H1 (cell line): ENCODE data around the gene NAA16. TPM values are rescaled to one million over a fixed set of nuclear protein-coding genes. Genes with fewer than 3 reads are reported as not detected.

Experiments used
- CTCF ChIA-PET: fragments of 300-600 bp; sonication (Branson Sonifier 250); formaldehyde crosslinking; loops from one replicate; lab custom pipeline; 2021; ENCODE audit not compliant: partially characterized antibody; lab: Charles Lee
- POLR2A ChIA-PET: fragments of 300-600 bp; sonication (Branson Sonifier 250); formaldehyde crosslinking; loops from one replicate; lab custom pipeline; 2021; ENCODE audit warnings: inconsistent platforms; ENCODE audit not compliant: partially characterized antibody; lab: Charles Lee
- DNase-seq, 2 experiments: peaks; one replicate each; pipeline versions ENCODE4 v3.0.0 to v3.0.0-alpha.2; 2010 to 2022; ENCODE audit warnings: low spot score in 2 of 2, low read depth in 1 of 2, mixed read lengths in 1 of 2
- FAIRE-seq: peaks from 2 replicates; lab custom pipeline; 2011; peaks lifted over from hg19 to GRCh38; lab: Jason Lieb, UNC
- H2AFZ ChIP-seq: 2 replicates; pipeline ENCODE4 v1.8.1; 2012; ENCODE audit warnings: low read length, inconsistent platforms
- H2AK5ac ChIP-seq: 2 replicates; pipeline ENCODE4 v1.6.1; 2013; ENCODE audit warnings: low read depth, low read length
- H2BK120ac ChIP-seq: replicated peaks from 2 replicates; pipeline ENCODE3; 2013; ENCODE audit warnings: low read depth, low read length, inconsistent platforms
- H2BK12ac ChIP-seq: 2 replicates; pipeline ENCODE4 v1.6.1; 2013; ENCODE audit warnings: low read depth, low read length
- H2BK15ac ChIP-seq: 2 replicates; pipeline ENCODE4 v1.6.1; 2013; ENCODE audit warnings: low read length
- H2BK20ac ChIP-seq: 2 replicates; pipeline ENCODE4 v1.6.1; 2013; ENCODE audit warnings: low read length
- H2BK5ac ChIP-seq: 2 replicates; pipeline ENCODE4 v1.6.1; 2013; ENCODE audit warnings: low read depth, low read length
- H3K14ac ChIP-seq: 2 replicates; pipeline ENCODE4 v1.6.1; 2013; ENCODE audit warnings: inconsistent platforms; ENCODE audit not compliant: insufficient read length
- H3K18ac ChIP-seq: 2 replicates; pipeline ENCODE4 v1.6.1; 2013; ENCODE audit warnings: low read length; ENCODE audit errors: extremely low read depth
- H3K23ac ChIP-seq: 2 replicates; pipeline ENCODE4 v1.6.1; 2013; ENCODE audit warnings: inconsistent platforms; ENCODE audit not compliant: insufficient read length
- H3K23me2 ChIP-seq: 2 replicates; pipeline ENCODE4 v1.6.1; 2013; ENCODE audit warnings: low read depth, low read length
- H3K27ac ChIP-seq: 2 replicates; pipeline ENCODE4 v1.6.1; 2011; ENCODE audit warnings: low read depth, low read length, inconsistent platforms
- H3K27me3 ChIP-seq, 4 experiments: replicated peaks in 1 of 4; 1 replicate in 1 of 4; 2 replicates in 3 of 4; pipeline versions ENCODE4 v1.6.1 to v1.8.1; 2011 to 2013; ENCODE audit warnings: low read length in 3 of 4, mild to moderate bottlenecking in 3 of 4, inconsistent platforms in 2 of 4, mixed read lengths in 2 of 4, moderate library complexity in 1 of 4; ENCODE audit not compliant: control insufficient read depth in 3 of 4, insufficient read depth in 3 of 4; ENCODE audit errors: extremely low read depth in 1 of 4
- H3K36me3 ChIP-seq, 4 experiments: 2 replicates each; pipeline versions ENCODE4 v1.6.1 to v1.8.1; 2011 to 2013; ENCODE audit warnings: mild to moderate bottlenecking in 4 of 4, low read length in 3 of 4, moderate library complexity in 2 of 4, control low read depth in 1 of 4, inconsistent platforms in 1 of 4; ENCODE audit not compliant: insufficient read depth in 4 of 4, control insufficient read depth in 2 of 4
- H3K4ac ChIP-seq: replicated peaks from 2 replicates; pipeline ENCODE3; 2013; ENCODE audit warnings: low read length, low read depth, mixed read lengths, inconsistent platforms; ENCODE audit not compliant: insufficient read length
- H3K4me1 ChIP-seq, 4 experiments: replicated peaks in 1 of 4; 1 replicate in 1 of 4; 2 replicates in 3 of 4; pipeline versions ENCODE4 v1.6.1 to v1.8.1; 2011 to 2013; ENCODE audit warnings: low read length in 3 of 4, inconsistent platforms in 2 of 4, mixed read lengths in 1 of 4; ENCODE audit not compliant: insufficient read depth in 4 of 4, control insufficient read depth in 3 of 4
- H3K4me2 ChIP-seq, 2 experiments: 2 replicates each; pipeline versions ENCODE4 v1.6.1 to v1.8.1; 2011 to 2013; ENCODE audit warnings: low read depth in 2 of 2, low read length in 2 of 2, control low read depth in 1 of 2, inconsistent platforms in 1 of 2, mild to moderate bottlenecking in 1 of 2; ENCODE audit not compliant: insufficient read depth in 1 of 2
- H3K4me3 ChIP-seq, 4 experiments: fragments of 200-600, 300-600 bp in 1 of 4; sonication (generic), shearing (Covaris generic), sonication (Bioruptor Twin) in 1 of 4; 2 replicates each; pipeline versions ENCODE4 v1.5.1 to v1.8.1; 2011 to 2016; ENCODE audit warnings: low read length in 4 of 4, low read depth in 3 of 4, control low read depth in 2 of 4, inconsistent platforms in 2 of 4, mild to moderate bottlenecking in 2 of 4, mixed read lengths in 1 of 4, moderate library complexity in 1 of 4; ENCODE audit not compliant: insufficient read depth in 2 of 4; ENCODE audit errors: extremely low read depth in 1 of 4
- H3K56ac ChIP-seq: replicated peaks from 2 replicates; pipeline ENCODE3; 2013; ENCODE audit warnings: low read depth, mild to moderate bottlenecking, mixed read lengths, low read length, inconsistent platforms; ENCODE audit not compliant: insufficient read length
- H3K79me1 ChIP-seq: 2 replicates; pipeline ENCODE4 v1.6.1; 2013; ENCODE audit warnings: low read depth, low read length, control low read depth
- H3K79me2 ChIP-seq, 2 experiments: 2 replicates each; pipeline versions ENCODE4 v1.6.1 to v1.8.1; 2012 to 2013; ENCODE audit warnings: low read length in 2 of 2, mild to moderate bottlenecking in 2 of 2, inconsistent platforms in 1 of 2; ENCODE audit not compliant: insufficient read depth in 2 of 2, control insufficient read depth in 1 of 2
- H3K9ac ChIP-seq, 4 experiments: replicated peaks in 1 of 4; 1 replicate in 1 of 4; 2 replicates in 3 of 4; pipeline versions ENCODE4 v1.6.1 to v1.8.1; 2011 to 2013; ENCODE audit warnings: low read depth in 3 of 4, low read length in 3 of 4, control low read depth in 2 of 4, mild to moderate bottlenecking in 2 of 4, moderate library complexity in 2 of 4, inconsistent platforms in 1 of 4; ENCODE audit errors: extremely low read depth in 1 of 4
- H3K9me3 ChIP-seq, 2 experiments: 2 replicates each; pipeline versions ENCODE4 v1.6.1 to v1.8.1; 2012 to 2013; ENCODE audit warnings: mild to moderate bottlenecking in 2 of 2, moderate library complexity in 2 of 2, control low read depth in 1 of 2, inconsistent platforms in 1 of 2, low read depth in 1 of 2, low read length in 1 of 2, mixed read lengths in 1 of 2; ENCODE audit not compliant: insufficient read depth in 2 of 2
- H4K20me1 ChIP-seq, 2 experiments: replicated peaks in 1 of 2; 2 replicates each; pipeline versions ENCODE3 to v1.8.1; 2011 to 2013; ENCODE audit warnings: inconsistent platforms in 2 of 2, low read length in 2 of 2, mild to moderate bottlenecking in 1 of 2; ENCODE audit not compliant: insufficient read depth in 2 of 2, control insufficient read depth in 1 of 2
- H4K5ac ChIP-seq: 2 replicates; pipeline ENCODE4 v1.6.1; 2013; ENCODE audit warnings: low read length, low read depth, mixed read lengths, inconsistent platforms; ENCODE audit not compliant: insufficient read length
- H4K8ac ChIP-seq: 2 replicates; pipeline ENCODE4 v1.8.0; 2013; ENCODE audit warnings: mild to moderate bottlenecking, moderate library complexity, low read length, inconsistent platforms; ENCODE audit not compliant: insufficient read depth; ENCODE audit errors: extremely low read depth
- H4K91ac ChIP-seq: replicated peaks from 2 replicates; pipeline ENCODE3; 2013; ENCODE audit warnings: low read length, mixed read lengths, inconsistent platforms; ENCODE audit not compliant: insufficient read length
- ATF3 ChIP-seq: IDR thresholded peaks from 2 replicates; pipeline ENCODE4 v1.6.1; 2011; ENCODE audit warnings: low read depth, mild to moderate bottlenecking, low read length; ENCODE audit not compliant: insufficient read depth
- EGR1 ChIP-seq: IDR thresholded peaks from 2 replicates; pipeline ENCODE4 v1.6.1; 2011; ENCODE audit warnings: low read depth, low read length, borderline replicate concordance
- GABPA ChIP-seq: IDR thresholded peaks from 2 replicates; pipeline ENCODE4 v1.6.1; 2011; ENCODE audit warnings: mild to moderate bottlenecking, low read length, moderate library complexity, borderline replicate concordance; ENCODE audit not compliant: insufficient read depth
- JUND ChIP-seq: IDR thresholded peaks from 2 replicates; pipeline ENCODE4 v1.6.1; 2011; ENCODE audit warnings: mild to moderate bottlenecking, improper control_type of control experiment, low read length
- KDM1A ChIP-seq: fragments of 200-600, 300-600 bp; sonication (generic); IDR thresholded peaks from 2 replicates; pipeline ENCODE4 v1.7.1; 2016; ENCODE audit warnings: mild to moderate bottlenecking, low read length, borderline replicate concordance
- MAFK ChIP-seq: IDR thresholded peaks from 2 replicates; pipeline ENCODE4 v1.6.1; 2012; ENCODE audit warnings: low read depth, mild to moderate bottlenecking, improper control_type of control experiment, low read length
- POU5F1 ChIP-seq: IDR thresholded peaks from 2 replicates; pipeline ENCODE4 v1.6.1; 2011; ENCODE audit warnings: low read depth, mild to moderate bottlenecking, low read length, moderate library complexity
- RNF2 ChIP-seq: fragments of 200-900, 300-1000 bp; sonication (generic); IDR thresholded peaks from 2 replicates; pipeline ENCODE4 v1.7.1; 2016; ENCODE audit warnings: borderline replicate concordance, low read depth, mild to moderate bottlenecking, antibody characterized with exemption, low read length; ENCODE audit not compliant: poor library complexity, severe bottlenecking; ENCODE audit errors: missing control alignments
- SAP30 ChIP-seq: fragments of 300-600 bp; sonication (generic); IDR thresholded peaks from 2 replicates; pipeline ENCODE4 v1.7.1; 2012; ENCODE audit warnings: low read length, moderate library complexity, mild to moderate bottlenecking, inconsistent platforms; ENCODE audit not compliant: insufficient read depth, insufficient replicate concordance
- SIN3A ChIP-seq, 2 experiments: IDR thresholded peaks in 1 of 2; conservative IDR thresholded peaks in 1 of 2; 2 replicates each; pipeline ENCODE4 v1.6.1; 2011 to 2012; ENCODE audit warnings: low read length in 2 of 2, improper control_type of control experiment in 1 of 2, low read depth in 1 of 2, mild to moderate bottlenecking in 1 of 2
- SIX5 ChIP-seq: IDR thresholded peaks from 2 replicates; pipeline ENCODE4 v1.6.1; 2011; ENCODE audit warnings: mild to moderate bottlenecking, low read depth, low read length
- SP2 ChIP-seq: IDR thresholded peaks from 2 replicates; pipeline ENCODE4 v1.6.1; 2012; ENCODE audit warnings: mild to moderate bottlenecking, low read length, inconsistent platforms
- TAF1 ChIP-seq: IDR thresholded peaks from 2 replicates; pipeline ENCODE4 v1.6.1; 2011; ENCODE audit warnings: mild to moderate bottlenecking, low read depth, low read length
- ZNF274 ChIP-seq: IDR thresholded peaks from 2 replicates; pipeline ENCODE4 v1.7.0; 2012; ENCODE audit warnings: low read length, borderline replicate concordance; ENCODE audit errors: extremely low read depth
- WGBS, 2 experiments: shearing (Covaris generic) in 1 of 2; methylation state at CpG; one replicate each; pipeline versions ENCODE4 v1.1.6 to v1.1.7; 2013 to 2015; ENCODE audit warnings: low lambda C conversion rate in 2 of 2, mixed read lengths in 2 of 2, inconsistent platforms in 1 of 2, low coverage in 1 of 2, missing lambda C conversion rate in 1 of 2; ENCODE audit not compliant: insufficient replicate concordance in 2 of 2, insufficient coverage in 1 of 2, insufficient read length in 1 of 2; ENCODE audit errors: extremely low coverage in 1 of 2, missing lambda C conversion rate in 1 of 2; 5-methylcytosine and 5-hydroxymethylcytosine counted together
- polyA plus RNA-seq, 7 experiments: library from polyadenylated mRNA; depleted of rRNA in 3 of 7; stranded (reverse) in 5 of 7; unstranded in 2 of 7; fragments of >200 nt in 5 of 7; fragments of 200-250 nt in 2 of 7; gene quantifications; 1 replicate in 5 of 7; 2 replicates in 1 of 7; 4 replicates in 1 of 7; pipeline versions ENCODE4 v1.2.1 to v1.2.3, GENCODE V29; 2011 to 2013; ENCODE audit warnings: missing spikeins in 2 of 7, mixed read lengths in 2 of 7
- total RNA-seq: library from RNA; stranded (reverse); fragmentation: NEBNext Ultra II Directional; extraction: Animal tissue kit (Norgen Biotek cat#: 25700); gene quantifications from 2 replicates; pipeline ENCODE4 v1.2.1, GENCODE V29; 2021

Gene NAA16
- total and polyA plus RNA-seq, 2 of the 8 experiments (the other 6 are each of a cell fraction or from before 2014, with no cell fraction given): 11.4 to 40.0 TPM

GRCh38 chr13:41382431-41382830, 71.4 kb downstream of the NAA16 start:
- CTCF ChIA-PET: no interaction called here
- TF ChIP-seq RNF2: no peak
- TF ChIP-seq ZNF274: no peak
- TF ChIP-seq TAF1: no peak
- no peak for TF ChIP-seq KDM1A
- no peak for TF ChIP-seq MAFK
- no peak for TF ChIP-seq ATF3
- TF ChIP-seq GABPA: no peak
- TF ChIP-seq POU5F1: no peak
- TF ChIP-seq SP2: no peak
- no peak for TF ChIP-seq JUND
- no peak for TF ChIP-seq SIN3A (conservative IDR thresholded peaks at IDR 0.05 in 1 of 2, IDR thresholded peaks at IDR 0.05 in 1 of 2; ENCODE audit: low read depth in 1 of 2, low read length in 2 of 2)
- TF ChIP-seq EGR1: no peak
- no peak for TF ChIP-seq SIX5
- no peak for TF ChIP-seq SAP30

More at GRCh38 chr13:41382431-41382830, 71.4 kb downstream of the NAA16 start:
- Histone ChIP-seq H3K9me3 (no peaks in the 10 kb centered on the region), H2BK120ac (no peak overlapping the region), H4K5ac (no peak overlapping the region), H3K27me3 (no peaks in the 10 kb centered on the region), H4K91ac (no peak overlapping the region), H3K18ac (no peak overlapping the region), H2BK12ac (no peak overlapping the region), H3K79me2 (no peaks in the 10 kb centered on the region), H4K8ac (no peak overlapping the region), H2BK5ac (no peak overlapping the region), H2AK5ac (no peak overlapping the region), H3K23me2 (no peaks in the 10 kb centered on the region), H3K4ac (no peak overlapping the region), H3K4me1 (no peaks in the 10 kb centered on the region), H3K79me1 (no peaks in the 10 kb centered on the region), H3K14ac (no peak overlapping the region), H3K23ac (no peak overlapping the region), H3K9ac (no peak overlapping the region), H3K36me3 (no peaks in the 10 kb centered on the region), H4K20me1 (no peaks in the 10 kb centered on the region), H3K56ac (no peak overlapping the region), H2BK15ac (no peak overlapping the region), H2AFZ (no peak overlapping the region), H3K4me2 (no peak overlapping the region), H3K4me3 (no peak overlapping the region), H2BK20ac (no peak overlapping the region), H3K27ac (no peak overlapping the region)
- DNase-seq (no peak), FAIRE-seq (no peak)
- POLR2A ChIA-PET: no interaction called here
- WGBS, 2 experiments: 85 to 100% methylated on average over 1 to 4 of the region's 4 CpGs
